Uterus (tissue), 2 donors: ENCODE measurements around the gene CATSPER3.

Experiments used
- CTCF ChIP-seq, 4 experiments: fragments of 200-600 bp in 2 of 4; fragments of 450-650 bp in 2 of 4; sonication (generic) in 2 of 4; IDR thresholded peaks; one replicate each; pipeline ENCODE4 v1.5.1; 2016 to 2019; ENCODE audit warnings: antibody characterized with exemption in 4 of 4, mild to moderate bottlenecking in 2 of 4, moderate library complexity in 1 of 4
- POLR2A ChIP-seq, 2 donors: fragments of 450-650 bp; IDR thresholded peaks; one replicate each; pipeline ENCODE4 v1.6.1; 2016; ENCODE audit warnings: antibody characterized with exemption in 2 of 2, mild to moderate bottlenecking in 1 of 2, moderate library complexity in 1 of 2

- TF ChIP-seq CTCF (IDR thresholded peaks at IDR 0.05): no peak
- no peak for TF ChIP-seq POLR2A (IDR thresholded peaks at IDR 0.05)
Observed at GRCh38 chr5:135012033-135012588, 44.4 kb downstream of the CATSPER3 start.
